Activated naive CD4-positive, alpha-beta T cell treated with Interleukin-2 at 50 U/mL for 16 hours (primary cell): ENCODE data around the gene FBLN1.
"Not testable (repeated sequence)": the region's sequence is repeated elsewhere in the genome, so short reads cannot be mapped to it uniquely, and the experiment has no call there.

Source experiments
- DNase-seq: peaks from one replicate; pipeline ENCODE4 v3.0.0-alpha.2; 2020

The FBLN1 gene

DNA sequence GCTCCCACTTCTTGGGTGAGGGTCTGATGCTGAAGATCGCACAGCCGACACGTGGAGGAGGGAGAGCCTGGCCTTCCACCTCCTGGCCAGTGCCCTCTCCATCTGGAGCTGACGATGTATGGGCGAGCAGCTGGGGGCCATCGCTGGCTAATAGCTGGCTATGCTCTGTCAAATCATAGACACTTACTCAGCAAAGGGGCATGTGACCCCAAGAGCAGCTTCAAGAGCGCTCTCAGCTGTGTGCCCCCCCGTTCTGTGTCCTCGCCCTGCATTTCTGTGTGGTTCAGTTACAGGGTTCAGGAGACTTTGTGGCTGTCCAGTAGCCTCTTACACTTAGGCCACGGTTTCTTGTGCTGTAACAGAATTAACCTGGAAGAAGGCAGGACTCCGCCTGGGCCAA is 26.4 kb downstream of the FBLN1 start:
- DNase-seq, result no peak

DNA sequence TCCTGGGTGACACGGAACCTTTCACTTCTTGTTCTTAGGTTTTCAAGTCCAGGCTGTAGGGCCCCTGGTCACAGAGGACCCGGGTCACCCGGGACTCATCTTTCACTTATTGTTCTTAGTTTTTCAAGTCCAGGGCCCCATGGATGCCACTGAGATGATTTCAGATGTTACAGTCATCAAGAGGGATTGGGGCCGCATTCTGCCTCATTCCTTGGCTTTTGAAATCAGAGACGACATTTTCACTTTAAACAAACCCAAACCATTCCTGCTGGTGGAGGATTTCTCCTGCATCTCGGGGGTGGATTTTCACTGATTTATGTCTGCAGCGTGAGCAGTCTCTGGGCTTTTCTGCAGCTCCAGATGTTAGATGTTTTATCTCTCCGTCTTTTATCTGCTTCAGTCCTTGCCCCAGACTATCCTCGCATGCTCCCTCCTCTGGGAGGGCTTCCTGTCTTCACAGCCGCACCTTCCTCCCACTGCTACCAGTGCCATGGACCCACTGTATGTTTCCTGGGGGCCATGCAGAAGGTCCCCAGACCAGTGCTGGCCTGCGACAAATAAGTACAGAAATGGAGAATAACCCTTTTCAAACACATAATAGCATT is 27.4 kb downstream of the FBLN1 start:
- DNase-seq, result no peak

DNA sequence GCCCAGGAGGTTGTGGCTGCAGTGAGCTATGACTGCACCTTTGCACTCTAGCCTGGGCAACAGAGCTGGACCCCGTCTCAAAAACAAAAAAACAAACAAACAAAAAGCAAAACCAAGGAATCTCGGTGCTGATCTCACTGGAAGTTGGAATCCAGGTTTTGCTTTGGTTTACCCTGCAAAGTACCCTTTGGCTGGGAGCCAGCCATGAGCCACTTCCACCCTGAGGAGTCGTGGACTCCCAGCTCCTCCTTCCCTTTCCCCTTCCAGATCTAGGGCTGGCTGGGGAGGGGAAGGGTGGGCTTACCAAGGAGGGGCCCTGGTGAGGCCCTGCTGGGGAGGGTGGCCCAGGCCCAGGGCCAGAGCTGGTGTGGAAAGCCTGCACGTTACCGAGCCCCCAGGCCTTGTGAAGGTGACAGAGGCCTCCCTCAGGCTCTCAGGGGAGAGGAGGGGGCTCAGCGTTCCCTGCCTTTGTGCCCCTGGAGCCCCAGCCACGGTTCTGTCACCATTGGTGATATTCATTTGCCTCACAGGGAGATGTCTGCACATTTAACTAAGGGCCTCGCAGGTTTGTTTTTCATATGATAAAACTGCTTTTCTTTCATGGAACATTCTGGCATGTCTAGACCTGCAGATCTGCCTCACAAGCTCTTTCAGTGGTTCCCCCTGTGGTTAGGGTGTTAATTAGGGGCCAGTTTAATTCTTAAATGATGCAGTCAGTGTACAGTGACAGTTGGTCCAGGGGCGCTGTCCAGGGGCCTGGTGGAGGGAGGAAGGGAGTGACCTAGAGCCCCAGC is 29.0 kb downstream of the FBLN1 start:
- DNase-seq, result no peak

DNA sequence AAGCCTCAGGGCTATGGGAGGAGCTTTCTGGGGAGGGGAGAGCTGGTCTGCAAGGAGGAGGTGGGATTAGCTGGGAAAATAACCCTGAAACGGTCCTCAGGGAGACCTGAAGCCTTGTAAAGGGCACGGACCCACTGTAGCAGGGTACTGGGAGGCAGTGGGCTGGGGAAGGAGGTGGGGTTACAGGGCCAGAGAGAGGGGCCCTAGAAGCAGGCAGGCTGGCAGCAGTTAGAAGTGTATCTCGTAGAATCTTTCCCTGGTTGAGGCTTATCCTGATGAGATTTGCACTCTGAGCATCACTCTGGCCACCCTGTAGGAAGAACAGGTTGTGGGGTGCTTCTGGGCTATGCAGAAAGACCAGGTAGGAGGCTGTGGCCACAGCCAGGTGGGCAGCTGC is 29.6 kb downstream of the FBLN1 start:
- DNase-seq, result no peak

DNA sequence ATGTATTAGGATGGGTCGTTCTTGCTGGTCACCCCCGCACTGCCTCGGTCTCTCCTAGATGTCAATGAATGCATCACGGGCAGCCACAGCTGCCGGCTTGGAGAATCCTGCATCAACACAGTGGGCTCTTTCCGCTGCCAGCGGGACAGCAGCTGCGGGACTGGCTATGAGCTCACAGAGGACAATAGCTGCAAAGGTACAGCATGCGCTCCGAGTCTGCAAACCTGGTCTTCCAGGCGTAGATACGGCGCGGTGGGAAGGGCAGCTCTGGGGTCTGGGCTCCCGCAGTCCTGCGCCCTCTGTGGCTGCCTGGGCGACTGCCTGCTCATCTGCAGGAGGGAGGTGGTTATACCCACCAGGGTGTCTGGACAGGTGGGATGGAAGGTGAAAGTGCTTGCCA is 31.0 kb downstream of the FBLN1 start:
- DNase-seq, result no peak

DNA sequence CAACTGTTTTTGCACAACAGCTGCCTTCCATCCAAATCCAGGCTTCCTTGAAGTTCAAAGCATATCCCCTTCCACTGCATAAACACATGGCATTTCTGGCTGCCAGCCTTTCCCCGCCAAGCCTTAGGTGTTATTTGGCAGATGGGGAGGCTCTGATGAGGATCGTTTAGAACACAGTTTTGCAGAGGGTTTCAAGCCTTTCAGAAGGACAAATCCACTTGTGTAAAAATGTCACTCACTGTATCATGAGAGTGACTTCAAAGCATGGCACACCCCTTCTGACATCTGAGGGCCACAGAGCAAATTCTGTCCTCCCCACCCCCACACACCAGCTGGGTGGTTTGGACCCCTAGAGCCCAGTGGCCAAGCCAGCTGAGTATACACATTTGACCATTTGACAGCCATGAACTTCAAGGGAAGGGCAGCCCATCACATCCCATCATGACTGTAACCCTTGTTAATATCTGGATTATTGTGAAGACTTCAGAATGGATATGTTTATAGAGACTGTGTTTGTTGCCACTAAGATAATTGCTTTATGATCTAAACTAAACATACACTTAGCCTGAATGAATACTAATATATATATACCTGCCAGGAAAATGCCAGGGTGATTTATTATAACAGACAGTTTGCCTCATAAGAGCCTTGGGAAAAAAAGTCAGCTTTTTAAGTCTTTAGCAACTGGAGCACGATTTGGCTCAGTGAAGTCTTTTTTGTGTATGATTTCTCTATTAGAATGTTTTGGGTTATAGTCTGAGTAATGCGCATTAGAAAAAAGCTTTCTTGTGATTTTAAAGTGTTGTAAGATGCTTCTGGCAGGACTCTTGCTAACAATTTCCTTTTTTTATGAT is 31.9 kb downstream of the FBLN1 start:
- DNase-seq, result no peak

DNA sequence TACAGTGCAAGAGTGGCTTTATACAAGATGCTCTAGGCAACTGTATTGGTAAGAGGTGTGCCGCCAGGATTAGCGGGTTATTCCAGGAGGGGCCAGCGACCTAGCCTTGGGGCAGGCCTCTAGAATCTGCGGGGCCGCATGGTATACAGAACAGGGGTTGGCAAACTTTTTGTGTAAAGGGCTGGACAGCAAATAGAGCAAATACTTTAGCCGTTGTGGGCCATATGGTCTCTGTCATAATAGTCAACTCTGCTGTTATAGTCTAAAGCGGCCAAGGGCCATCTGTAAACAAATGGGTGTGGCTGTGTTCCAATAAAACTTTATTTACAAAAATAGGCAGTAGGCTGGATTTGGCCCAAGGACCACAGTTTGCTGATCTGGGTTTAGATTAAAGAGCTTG is 32.6 kb downstream of the FBLN1 start:
- no peak for DNase-seq

DNA sequence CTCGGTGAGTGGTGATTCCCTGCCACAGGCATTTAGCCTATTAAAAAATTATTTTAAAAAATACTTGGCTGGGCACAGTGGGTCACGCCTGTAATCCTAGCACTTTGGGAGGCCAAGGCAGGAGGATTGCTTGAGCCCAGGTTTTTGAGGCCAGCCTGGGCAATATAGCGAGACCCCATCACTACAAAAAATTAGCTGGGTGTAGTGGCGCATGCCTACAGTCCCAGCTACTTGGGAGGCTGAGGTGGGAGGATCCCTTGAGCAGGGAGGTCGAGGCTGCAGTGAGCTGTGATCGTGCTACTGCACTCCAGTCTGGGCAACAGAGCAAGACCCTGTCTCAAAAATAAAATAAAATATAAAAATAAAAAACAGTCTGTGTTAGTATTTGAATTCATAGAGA is 33.2 kb downstream of the FBLN1 start:
- DNase-seq, result not testable (repeated sequence)

DNA sequence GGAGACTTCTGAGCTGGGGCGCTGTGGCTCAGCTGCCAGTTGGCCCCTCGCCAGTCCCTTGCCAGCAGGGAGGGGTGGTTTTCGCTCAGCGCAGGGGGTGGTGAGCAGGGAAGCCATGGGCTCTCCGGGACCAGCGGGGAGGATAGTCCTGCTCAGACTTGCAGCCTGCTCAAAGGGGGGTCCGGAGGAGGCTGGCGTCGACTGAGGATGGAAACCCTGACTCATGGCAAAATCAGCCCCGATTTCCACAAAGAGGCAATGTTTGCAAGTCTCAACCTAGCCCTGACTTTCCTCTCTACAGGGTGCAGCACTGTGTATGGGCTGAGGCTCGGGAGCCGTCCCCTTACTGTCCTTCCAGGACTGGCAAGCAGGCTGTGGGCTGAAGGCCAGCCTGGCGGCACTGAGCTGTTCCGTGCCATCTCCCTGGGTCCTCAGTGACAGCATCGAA is 35.1 kb downstream of the FBLN1 start:
- no peak for DNase-seq

DNA sequence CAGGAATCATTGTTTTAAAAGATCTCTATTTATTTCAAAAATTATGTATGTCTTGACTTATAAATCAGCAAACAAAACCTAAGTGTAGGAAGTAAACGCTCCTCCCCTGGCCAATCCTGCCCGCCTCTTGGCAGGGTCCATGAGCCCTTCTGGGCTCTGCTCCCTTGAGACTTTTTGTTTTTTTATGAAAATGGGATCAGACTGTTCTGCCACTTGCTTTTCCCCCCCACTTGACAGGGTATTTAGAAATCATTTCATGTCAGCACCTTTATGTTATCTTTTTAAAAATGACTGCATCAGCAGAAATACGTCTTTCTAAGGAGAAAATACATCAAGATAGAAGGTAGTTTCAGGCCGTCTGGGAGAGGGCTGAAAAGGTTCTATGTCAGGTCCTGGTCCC is 35.6 kb downstream of the FBLN1 start:
- DNase-seq, result no peak

DNA sequence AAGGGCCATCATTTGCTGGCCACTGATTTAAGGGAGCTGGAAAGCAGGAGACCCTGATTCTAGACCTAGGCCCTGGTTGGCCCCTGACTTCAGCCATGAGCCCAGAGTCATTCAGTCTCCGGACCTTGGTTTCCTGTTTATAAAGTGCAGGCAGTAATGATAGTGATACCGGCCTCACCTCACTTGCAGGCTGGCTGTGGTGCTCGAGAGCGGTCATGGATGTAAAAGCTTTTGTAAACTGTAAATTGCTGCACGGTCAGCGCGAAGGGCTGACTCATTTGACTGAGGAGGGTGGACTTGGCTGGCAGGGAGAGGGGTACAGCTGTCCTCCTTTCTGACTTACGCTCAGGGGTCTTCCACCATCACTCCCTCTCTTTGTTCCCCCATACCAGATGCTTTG is 37.4 kb downstream of the FBLN1 start:
- DNase-seq, result no peak

DNA sequence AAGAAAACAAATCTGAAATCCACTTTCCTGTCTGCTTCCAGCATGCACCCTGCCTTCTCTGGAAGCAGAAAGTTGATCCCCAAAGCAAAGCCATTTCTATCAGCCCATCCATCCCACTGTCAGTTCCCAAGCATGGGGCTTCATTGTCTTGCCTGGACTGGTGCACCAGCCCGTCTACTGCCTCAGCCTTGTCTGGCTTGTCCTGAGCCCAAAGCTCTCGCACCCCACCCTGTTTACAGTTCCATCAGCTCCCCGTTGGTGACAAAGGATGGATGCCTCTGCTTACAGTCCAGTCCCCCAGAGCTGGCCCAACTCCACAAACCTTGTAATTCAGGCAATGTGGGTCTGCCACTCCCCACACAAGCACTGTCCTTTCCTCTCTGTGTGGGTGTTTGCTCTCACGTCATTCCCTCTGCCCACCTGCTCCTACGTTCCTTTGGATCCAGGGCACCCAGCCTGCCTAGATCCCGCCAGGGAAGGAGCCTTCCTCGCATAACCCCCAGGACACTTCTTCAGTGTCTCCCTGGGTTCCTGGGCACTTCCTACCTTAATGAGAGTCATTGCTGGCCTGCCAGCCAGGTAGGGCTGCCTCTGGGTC is 38.8 kb downstream of the FBLN1 start:
- DNase-seq, result no peak

DNA sequence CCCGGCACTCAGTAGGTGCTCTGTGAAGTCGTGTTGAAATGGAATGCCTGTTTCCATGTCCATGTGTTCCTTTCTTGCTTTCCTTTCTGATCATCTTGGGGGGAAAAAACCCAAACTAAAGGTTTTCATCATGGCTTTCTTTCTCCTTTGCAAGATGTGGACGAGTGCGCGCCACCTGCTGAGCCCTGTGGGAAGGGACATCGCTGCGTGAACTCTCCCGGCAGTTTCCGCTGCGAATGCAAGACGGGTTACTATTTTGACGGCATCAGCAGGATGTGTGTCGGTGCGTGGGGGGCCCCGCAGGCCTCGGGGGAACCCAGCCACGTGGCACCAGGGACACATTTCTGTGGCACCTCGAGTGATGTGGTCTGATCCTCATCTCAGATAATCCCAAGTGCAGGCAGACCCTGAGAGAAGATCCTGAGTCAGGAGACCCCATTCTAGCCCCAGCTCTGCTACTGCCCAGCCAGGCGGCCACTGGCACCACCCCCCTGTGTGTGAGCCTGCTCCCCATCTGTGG is 39.4 kb downstream of the FBLN1 start:
- DNase-seq, result no peak

DNA sequence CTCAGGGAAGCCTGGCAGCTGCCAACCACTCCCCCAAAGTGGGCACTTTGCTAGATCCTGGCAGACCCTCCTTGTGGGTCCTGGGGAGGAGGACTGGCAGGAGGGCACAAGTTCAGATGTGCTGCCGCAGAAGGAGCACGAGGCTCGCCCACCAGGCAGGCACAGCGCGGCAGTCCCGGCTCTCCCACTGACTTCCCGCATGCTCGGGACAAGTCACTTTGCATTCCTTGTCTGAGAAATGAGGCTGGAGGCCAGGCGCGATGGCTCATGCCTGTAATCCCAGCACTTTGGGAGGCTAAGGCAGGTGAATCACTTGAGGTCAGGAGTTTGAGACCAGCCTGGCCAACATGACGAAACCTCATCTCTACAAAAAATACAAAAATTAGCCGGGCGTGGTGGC is 40.1 kb downstream of the FBLN1 start:
- not testable (repeated sequence) for DNase-seq

DNA sequence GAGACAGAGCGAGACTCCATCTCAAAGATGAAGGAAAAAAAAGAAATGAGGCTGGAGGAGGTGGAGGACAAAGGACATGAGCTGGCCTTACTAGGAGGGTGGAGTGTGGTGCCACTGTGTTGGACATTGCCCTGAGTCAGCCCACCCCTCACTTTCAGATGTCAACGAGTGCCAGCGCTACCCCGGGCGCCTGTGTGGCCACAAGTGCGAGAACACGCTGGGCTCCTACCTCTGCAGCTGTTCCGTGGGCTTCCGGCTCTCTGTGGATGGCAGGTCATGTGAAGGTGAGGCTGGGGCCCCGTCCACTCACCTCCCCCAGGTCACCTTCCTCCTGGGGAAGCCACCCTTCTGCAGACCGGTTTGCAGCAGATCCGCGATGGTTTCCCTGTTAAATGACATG is 40.6 kb downstream of the FBLN1 start:
- no peak for DNase-seq

DNA sequence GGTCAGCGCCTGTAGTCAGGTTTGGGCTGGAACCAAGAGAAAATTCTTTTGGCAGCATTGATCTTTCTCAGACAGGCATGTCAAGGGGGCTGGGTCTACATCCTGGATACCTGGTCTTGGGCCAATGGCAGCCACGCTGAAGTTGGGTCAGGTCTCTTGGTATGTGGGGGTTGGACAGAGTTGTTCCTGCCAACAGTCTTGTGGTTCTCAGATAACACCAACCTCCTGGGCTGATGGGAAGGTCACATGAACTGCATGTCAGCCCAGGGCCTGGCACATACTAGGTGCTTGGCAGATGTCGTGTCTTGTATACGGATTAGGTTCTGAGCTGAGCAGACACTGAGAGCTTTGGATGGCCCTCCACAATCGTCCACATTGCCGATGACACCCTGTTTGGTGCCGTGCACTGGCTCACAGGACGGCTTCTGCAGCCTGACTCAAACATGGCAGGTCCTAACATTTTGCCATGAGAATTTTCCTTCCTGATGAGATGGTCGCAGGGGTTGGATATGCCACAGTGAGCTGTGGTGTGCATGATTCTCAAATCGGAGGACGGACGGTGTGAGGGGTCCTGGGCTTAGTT is 42.0 kb downstream of the FBLN1 start:
- no peak for DNase-seq

DNA sequence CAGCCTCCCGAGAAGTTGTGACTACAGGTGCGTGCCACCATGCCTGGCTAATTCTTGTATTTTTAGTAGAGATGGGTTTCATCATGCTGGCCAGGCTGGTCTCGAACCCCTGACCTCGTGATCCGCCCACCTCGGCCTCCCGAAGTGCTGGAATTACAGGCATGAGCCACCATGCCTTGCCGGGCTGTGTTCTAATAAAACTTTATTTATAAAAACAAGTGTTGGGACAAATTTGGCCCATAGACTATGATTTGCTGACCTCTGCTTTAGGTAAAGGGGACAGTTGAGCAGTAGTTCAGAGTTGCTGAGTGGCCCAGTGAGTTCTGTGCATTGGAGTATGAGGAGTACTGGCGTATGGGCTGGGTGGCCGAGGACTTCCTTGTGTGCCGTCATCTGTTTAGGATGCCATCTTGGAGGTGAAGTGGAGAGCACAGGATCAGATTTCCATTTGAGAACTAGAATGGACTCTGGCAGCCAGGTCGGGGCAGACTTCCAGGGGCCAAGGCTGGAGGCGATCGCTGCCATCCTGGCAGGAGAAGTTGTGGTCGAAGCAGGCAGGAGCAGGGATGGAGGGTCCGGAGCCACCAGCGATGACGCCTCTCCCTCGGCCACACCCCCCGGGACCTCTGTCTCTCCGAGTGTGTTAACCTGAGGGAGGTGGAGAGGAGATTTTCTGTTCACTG is 43.8 kb downstream of the FBLN1 start:
- no peak for DNase-seq

DNA sequence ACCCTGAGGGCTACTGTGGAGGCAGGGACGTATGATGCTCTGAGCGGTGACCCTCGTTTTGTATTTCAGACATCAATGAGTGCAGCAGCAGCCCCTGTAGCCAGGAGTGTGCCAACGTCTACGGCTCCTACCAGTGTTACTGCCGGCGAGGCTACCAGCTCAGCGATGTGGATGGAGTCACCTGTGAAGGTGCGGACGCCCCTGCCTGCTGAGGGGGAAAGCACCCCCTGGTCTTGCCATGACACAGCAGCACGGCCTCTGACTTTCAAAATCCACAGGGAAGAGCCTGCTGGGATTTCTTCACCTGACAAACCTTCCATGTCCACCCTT is 44.3 kb downstream of the FBLN1 start:
- DNase-seq, result no peak

DNA sequence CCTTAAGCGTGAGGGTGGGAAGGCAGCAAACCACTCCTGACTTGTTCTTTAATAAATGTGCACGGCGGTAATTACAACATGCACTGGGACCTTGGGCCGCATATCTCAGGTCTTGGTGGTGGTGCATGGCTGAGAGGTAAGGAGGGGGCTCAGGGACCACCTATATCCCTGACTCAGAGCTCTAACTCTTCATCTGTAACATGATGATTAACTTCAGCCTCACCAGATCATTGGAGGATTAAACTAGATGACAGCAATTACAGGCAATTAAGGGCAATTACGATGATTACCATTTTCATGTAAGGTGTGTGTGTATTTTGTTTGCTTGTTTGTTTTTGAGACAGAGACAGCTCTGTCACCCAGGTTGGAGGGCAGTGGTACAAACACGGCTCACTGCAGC is 45.0 kb downstream of the FBLN1 start:
- DNase-seq, result no peak

DNA sequence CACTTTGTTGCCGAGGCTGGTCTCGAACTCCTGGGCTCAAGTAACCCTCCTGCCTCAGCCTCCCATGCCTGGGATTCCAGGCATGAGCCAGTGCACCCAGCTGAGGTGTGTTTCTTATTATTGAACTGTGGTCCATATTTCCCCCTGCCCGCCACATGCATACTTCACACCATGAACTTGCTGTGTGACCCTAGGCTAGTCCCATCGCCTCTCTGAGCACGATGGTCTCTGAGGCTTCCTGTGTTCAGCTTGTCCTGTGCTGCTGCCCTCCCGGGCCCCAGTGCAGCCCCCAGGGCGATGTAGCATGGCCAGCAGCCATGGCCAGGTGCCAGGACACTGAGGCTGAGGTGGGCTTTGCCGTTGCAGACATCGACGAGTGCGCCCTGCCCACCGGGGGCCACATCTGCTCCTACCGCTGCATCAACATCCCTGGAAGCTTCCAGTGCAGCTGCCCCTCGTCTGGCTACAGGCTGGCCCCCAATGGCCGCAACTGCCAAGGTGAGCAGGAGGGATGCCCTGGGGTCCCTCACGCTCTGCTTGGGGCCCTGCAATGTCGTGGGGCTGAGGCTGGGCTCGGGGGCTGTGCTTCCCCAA is 45.7 kb downstream of the FBLN1 start:
- no peak for DNase-seq

DNA sequence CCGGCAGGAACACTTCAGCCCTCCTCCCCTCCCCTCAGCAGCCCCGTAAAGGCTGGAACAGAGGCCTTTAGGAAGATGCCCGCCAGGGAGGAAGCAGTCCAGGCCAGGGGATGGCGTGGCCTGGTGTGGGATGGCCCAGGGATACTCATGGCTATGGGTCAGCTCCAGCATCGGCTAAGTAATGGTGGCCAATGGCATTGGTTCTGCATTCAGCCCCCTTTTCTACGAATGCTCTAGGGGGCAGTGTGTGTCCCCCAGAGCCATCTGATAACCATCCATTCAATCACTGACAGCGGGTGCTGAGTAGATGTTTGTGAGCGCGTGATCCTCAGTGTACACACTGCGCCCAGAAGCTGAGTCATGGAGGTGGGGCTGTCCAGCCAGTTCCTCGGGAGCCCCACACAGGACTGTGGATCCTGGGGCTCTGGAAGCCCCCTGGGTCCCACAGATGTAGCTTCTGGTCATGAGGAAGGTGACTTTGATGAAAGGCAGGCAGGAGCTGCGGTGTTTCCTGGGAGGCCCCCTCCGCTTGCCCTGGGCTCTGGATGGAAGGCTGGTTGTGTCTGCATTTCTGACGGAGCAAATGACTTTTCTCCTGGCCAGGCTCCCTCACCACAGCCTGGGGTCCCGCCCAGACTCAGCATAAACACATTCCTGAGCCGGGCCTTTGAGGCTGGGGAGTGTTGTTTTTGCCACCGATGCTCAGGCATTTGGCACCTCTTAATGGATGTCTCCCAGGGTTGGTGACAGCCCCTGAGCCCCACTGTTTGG is 46.5 kb downstream of the FBLN1 start:
- no peak for DNase-seq
